ENCODE measurements around the gene CD247. TPM values are rescaled to one million over a fixed set of nuclear protein-coding genes. Genes with fewer than 3 reads are reported as not detected.

Gene CD247
- total and polyA plus RNA-seq, 10 of the 15 experiments (the other 5 are each of a cell fraction or from before 2014, with no cell fraction given): 0.10 to 0.77 (median 0.30) TPM

GRCh38 chr1:167427848-167428247 is 90.5 kb downstream of the CD247 start:
- TF ChIP-seq POLR2AphosphoS5 (IDR thresholded peaks at IDR 0.05; ENCODE audit: low read length) (no peak), KAT2A (conservative IDR thresholded peaks at IDR 0.05; ENCODE audit: control insufficient read depth, low read depth, low read length) (no peak), SMC3 (IDR thresholded peaks at IDR 0.05; ENCODE audit: borderline replicate concordance, low read length) (no peak), BACH1 (IDR thresholded peaks at IDR 0.05; ENCODE audit: borderline replicate concordance) (no peak), NR2F1 (conservative IDR thresholded peaks at IDR 0.05) (no peak), RELB (IDR thresholded peaks at IDR 0.05; ENCODE audit: low read depth) (no peak), SPI1 (IDR thresholded peaks at IDR 0.05; ENCODE audit: borderline replicate concordance, insufficient read depth, low read depth, low read length) (no peak), ESRRA (IDR thresholded peaks at IDR 0.05; ENCODE audit: low read length) (no peak), PAX8 (IDR thresholded peaks at IDR 0.05) (no peak), ETV6 (conservative IDR thresholded peaks at IDR 0.05 in 1 of 2, IDR thresholded peaks at IDR 0.05 in 1 of 2; ENCODE audit: borderline replicate concordance in 1 of 2, low read depth in 1 of 2) (no peak)
- TF ChIP-seq, protein P1, sequence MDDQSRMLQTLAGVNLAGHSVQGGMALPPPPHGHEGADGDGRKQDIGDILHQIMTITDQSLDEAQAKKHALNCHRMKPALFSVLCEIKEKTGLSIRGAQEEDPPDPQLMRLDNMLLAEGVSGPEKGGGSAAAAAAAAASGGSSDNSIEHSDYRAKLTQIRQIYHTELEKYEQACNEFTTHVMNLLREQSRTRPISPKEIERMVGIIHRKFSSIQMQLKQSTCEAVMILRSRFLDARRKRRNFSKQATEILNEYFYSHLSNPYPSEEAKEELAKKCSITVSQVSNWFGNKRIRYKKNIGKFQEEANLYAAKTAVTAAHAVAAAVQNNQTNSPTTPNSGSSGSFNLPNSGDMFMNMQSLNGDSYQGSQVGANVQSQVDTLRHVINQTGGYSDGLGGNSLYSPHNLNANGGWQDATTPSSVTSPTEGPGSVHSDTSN (IDR thresholded peaks at IDR 0.05; ENCODE audit: insufficient replicate concordance, low read depth, low read length): no peak
- TF ChIP-seq, protein P2, sequence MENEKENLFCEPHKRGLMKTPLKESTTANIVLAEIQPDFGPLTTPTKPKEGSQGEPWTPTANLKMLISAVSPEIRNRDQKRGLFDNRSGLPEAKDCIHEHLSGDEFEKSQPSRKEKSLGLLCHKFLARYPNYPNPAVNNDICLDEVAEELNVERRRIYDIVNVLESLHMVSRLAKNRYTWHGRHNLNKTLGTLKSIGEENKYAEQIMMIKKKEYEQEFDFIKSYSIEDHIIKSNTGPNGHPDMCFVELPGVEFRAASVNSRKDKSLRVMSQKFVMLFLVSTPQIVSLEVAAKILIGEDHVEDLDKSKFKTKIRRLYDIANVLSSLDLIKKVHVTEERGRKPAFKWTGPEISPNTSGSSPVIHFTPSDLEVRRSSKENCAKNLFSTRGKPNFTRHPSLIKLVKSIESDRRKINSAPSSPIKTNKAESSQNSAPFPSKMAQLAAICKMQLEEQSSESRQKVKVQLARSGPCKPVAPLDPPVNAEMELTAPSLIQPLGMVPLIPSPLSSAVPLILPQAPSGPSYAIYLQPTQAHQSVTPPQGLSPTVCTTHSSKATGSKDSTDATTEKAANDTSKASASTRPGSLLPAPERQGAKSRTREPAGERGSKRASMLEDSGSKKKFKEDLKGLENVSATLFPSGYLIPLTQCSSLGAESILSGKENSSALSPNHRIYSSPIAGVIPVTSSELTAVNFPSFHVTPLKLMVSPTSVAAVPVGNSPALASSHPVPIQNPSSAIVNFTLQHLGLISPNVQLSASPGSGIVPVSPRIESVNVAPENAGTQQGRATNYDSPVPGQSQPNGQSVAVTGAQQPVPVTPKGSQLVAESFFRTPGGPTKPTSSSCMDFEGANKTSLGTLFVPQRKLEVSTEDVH (IDR thresholded peaks at IDR 0.05; ENCODE audit: low read depth, partially characterized antibody): no peak
- TF ChIP-seq, protein P3, sequence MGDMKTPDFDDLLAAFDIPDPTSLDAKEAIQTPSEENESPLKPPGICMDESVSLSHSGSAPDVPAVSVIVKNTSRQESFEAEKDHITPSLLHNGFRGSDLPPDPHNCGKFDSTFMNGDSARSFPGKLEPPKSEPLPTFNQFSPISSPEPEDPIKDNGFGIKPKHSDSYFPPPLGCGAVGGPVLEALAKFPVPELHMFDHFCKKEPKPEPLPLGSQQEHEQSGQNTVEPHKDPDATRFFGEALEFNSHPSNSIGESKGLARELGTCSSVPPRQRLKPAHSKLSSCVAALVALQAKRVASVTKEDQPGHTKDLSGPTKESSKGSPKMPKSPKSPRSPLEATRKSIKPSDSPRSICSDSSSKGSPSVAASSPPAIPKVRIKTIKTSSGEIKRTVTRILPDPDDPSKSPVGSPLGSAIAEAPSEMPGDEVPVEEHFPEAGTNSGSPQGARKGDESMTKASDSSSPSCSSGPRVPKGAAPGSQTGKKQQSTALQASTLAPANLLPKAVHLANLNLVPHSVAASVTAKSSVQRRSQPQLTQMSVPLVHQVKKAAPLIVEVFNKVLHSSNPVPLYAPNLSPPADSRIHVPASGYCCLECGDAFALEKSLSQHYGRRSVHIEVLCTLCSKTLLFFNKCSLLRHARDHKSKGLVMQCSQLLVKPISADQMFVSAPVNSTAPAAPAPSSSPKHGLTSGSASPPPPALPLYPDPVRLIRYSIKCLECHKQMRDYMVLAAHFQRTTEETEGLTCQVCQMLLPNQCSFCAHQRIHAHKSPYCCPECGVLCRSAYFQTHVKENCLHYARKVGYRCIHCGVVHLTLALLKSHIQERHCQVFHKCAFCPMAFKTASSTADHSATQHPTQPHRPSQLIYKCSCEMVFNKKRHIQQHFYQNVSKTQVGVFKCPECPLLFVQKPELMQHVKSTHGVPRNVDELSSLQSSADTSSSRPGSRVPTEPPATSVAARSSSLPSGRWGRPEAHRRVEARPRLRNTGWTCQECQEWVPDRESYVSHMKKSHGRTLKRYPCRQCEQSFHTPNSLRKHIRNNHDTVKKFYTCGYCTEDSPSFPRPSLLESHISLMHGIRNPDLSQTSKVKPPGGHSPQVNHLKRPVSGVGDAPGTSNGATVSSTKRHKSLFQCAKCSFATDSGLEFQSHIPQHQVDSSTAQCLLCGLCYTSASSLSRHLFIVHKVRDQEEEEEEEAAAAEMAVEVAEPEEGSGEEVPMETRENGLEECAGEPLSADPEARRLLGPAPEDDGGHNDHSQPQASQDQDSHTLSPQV (IDR thresholded peaks at IDR 0.05): no peak
- Histone ChIP-seq H2AFZ (ENCODE audit: control insufficient read depth, low read depth, low read length) (no peak overlapping the region), H3K79me2 (ENCODE audit: control insufficient read depth, insufficient read depth, low read length) (no peaks in the 10 kb centered on the region), H3K36me3 (ENCODE audit: control insufficient read depth in 2 of 2, insufficient read depth in 2 of 2, low read length in 1 of 2) (peaks cover 0 to 4% of the 10 kb centered on the region in 2 experiments; a peak in 3 of 4 replicates), H4K20me1 (ENCODE audit: control insufficient read depth, insufficient read depth) (no peaks in the 10 kb centered on the region), H3K4me3 (no peak overlapping the region), H3K4me1 (ENCODE audit: control insufficient read depth, insufficient read depth, low read length) (peaks cover 27% of the 10 kb centered on the region), H3K27ac (ENCODE audit: control insufficient read depth, insufficient read depth) (no peak overlapping the region), H3K9me3 (replicated peaks; ENCODE audit: control insufficient read depth, insufficient read depth, low read length) (no peaks in the 10 kb centered on the region), H3K27me3 (replicated peaks in 1 of 2; ENCODE audit: control insufficient read depth in 2 of 2, insufficient read depth in 2 of 2, low read length in 1 of 2) (no peaks in the 10 kb centered on the region), H3K4me2 (ENCODE audit: control insufficient read depth, insufficient read depth) (no peak overlapping the region), H3K9ac (ENCODE audit: control insufficient read depth, insufficient read depth, low read length) (no peak overlapping the region)
- no peak for ATAC-seq
- CTCF ChIA-PET: interaction anchor here (2.3 to 3.4 kb wide), 2 partner anchors 14 to 369 kb away, joined by 9 to 13 read pairs; no protein-coding TSS in a partner anchor
- intact Hi-C loops (cut with micrococcal nuclease; ENCODE audit: unreplicated experiment) (no loop called here), in situ Hi-C loops (cut with MboI) (no loop called here)
- RAD21 ChIA-PET (ENCODE audit: unreplicated experiment): no interaction called here
- DNase-seq (ENCODE audit: low read depth, low spot score): no peak
- WGBS (ENCODE audit: insufficient coverage, insufficient replicate concordance, low lambda C conversion rate, missing lambda C conversion rate): 95% methylated on average over 5 of the region's 5 CpGs
- SMC1A ChIA-PET (ENCODE audit: uncharacterized antibody, unreplicated experiment): interaction anchor here (1.2 kb wide), 3 partner anchors 13 to 164 kb away, joined by 3 read pairs; no protein-coding TSS in a partner anchor
- FAIRE-seq: no peak
- POLR2A ChIA-PET: no interaction called here
- BruUV-seq (replicated peaks): no TSS peak
